ENCODE results near the gene SCMH1.

The SCMH1 gene

DNA sequence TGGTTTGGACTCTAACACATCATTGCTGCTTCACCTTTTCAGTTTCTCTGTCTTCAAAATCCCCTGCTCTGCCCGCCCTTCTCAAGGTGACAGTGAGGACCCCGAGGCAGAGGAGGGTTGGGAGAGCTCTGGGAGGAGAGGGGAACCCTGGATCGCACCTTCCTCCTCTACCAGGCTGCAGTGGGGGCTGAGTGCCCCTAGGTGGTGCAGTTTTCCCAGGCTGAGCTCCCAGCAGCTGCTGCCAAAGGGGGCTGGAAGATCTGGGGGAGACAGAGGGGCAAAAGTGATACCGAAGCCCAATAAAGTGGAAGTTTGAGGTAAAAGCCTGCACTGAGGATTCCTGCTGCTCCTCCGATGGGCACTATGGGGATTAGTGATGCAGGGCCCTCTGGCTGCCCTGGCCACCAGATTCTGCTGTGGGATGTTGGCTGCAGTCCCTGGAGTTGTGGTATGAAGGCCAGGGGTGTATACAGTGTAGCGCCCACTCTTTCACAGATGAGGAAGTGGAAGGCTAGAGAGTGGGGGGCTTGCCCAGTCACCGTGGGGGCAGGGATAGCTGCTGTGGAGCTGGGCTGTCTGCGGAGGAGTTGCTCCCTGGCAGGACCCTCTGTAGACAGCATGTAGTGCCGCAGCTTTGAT, 40.7 kb upstream of the SCMH1 start:
- TF ChIP-seq, protein P1, sequence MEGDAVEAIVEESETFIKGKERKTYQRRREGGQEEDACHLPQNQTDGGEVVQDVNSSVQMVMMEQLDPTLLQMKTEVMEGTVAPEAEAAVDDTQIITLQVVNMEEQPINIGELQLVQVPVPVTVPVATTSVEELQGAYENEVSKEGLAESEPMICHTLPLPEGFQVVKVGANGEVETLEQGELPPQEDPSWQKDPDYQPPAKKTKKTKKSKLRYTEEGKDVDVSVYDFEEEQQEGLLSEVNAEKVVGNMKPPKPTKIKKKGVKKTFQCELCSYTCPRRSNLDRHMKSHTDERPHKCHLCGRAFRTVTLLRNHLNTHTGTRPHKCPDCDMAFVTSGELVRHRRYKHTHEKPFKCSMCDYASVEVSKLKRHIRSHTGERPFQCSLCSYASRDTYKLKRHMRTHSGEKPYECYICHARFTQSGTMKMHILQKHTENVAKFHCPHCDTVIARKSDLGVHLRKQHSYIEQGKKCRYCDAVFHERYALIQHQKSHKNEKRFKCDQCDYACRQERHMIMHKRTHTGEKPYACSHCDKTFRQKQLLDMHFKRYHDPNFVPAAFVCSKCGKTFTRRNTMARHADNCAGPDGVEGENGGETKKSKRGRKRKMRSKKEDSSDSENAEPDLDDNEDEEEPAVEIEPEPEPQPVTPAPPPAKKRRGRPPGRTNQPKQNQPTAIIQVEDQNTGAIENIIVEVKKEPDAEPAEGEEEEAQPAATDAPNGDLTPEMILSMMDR (conservative IDR thresholded peaks at IDR 0.05; ENCODE audit: low read length): peak; percentile 89
- no peak for DNase-seq (ENCODE audit: low read depth)
- H3K4me3 ChIP-seq (ENCODE audit: low read length): no peak overlapping the region

GRCh38 chr1:41281334-41281733, 39.2 kb upstream of the SCMH1 start:
- no peak for DNase-seq (ENCODE audit: low read depth)
- TF ChIP-seq, protein P1 (conservative IDR thresholded peaks at IDR 0.05; ENCODE audit: low read length): no peak
- no peak overlapping the region for H3K4me3 ChIP-seq (ENCODE audit: low read length)

DNA sequence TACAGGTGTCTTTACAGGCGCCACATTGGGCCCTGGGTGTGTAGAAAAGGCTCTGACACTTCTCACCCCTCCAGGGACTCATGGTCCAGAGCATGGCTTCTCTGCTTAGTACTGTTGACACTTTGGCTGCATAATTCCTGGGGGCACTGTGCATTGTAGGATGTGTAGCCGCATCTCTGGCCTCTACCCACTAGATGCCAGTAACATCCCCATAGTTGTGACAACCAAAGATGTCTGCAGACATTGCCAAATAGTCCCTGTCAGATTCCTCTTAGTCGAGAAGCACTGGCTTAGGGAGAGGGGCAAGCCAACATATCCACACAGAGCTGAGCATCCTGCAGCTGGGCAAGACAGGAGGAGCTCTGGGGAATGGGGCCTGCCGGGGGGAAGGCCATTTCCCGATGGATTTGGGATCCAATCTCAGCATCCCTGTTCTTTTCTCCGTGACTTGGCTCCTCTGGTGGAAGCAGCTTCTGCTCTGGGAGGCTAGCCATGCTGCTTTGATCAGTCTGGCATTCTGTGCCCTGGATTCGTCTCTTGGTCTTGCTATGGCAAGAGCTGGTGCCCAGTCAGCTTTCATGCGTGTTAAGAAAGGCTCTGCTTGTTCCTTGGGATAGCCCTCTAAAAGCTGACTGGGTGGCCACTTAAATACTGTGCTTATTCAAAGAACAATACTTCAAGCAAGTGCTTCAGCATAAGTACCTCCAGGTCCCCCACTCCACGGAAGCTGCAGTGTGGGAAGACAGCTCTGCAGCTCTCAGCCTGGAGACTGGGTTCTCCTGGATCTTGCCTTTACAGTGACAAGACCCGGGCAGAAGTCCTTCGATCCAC, 38.3 kb upstream of the SCMH1 start:
- no peak for DNase-seq (ENCODE audit: low read depth)
- TF ChIP-seq, protein P1 (conservative IDR thresholded peaks at IDR 0.05; ENCODE audit: low read length): no peak
- H3K4me3 ChIP-seq (ENCODE audit: low read length): no peak overlapping the region

GRCh38 chr1:41278076-41278475, 36.0 kb upstream of the SCMH1 start:
- DNase-seq (ENCODE audit: low read depth): no peak
- no peak overlapping the region for H3K4me3 ChIP-seq (ENCODE audit: low read length)
- TF ChIP-seq, protein P1 (conservative IDR thresholded peaks at IDR 0.05; ENCODE audit: low read length): no peak

DNA sequence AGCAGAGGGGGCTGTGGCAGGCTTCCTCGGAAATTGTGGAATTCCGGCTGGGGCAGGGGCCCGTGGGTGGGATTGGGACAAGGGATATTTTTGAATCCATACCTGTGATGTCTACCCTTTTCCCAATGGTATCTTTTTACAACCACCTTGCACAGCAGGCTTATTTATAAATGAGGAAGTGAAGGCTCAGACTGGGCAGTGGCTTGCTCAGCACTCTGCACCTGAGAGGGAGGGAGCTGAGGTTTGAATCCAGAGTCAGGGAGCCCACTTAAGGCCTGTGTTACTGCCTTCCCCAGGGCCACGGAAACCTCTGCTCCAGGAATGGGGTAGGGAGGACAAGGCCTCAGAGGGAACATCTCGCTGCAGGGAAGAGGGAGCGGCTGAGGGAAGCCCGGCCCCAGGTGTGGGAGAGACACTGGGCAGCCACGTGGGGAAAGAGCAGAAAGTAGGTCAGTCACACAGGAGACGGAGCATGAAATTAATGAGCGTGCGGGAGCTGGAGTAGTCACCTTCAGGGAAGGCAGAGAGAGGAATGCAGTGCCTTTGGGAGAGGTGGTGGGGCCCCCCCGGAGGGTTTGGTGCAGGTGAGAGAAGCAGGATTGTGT, 35.4 kb upstream of the SCMH1 start:
- no peak overlapping the region for H3K4me3 ChIP-seq (ENCODE audit: low read length)
- no peak for DNase-seq (ENCODE audit: low read depth)
- TF ChIP-seq, protein P1 (conservative IDR thresholded peaks at IDR 0.05; ENCODE audit: low read length): no peak

- TF ChIP-seq, protein P1 (conservative IDR thresholded peaks at IDR 0.05; ENCODE audit: low read length): no peak
- no peak for DNase-seq (ENCODE audit: low read depth)
- no peak overlapping the region for H3K4me3 ChIP-seq (ENCODE audit: low read length)
Observed at GRCh38 chr1:41275831-41276230, 33.7 kb upstream of the SCMH1 start.

Measured in AG10803 (cell line).